G401.6 (cell line): ENCODE measurements around the gene CA5A.
"Not testable (repeated sequence)": the region's sequence is repeated elsewhere in the genome, so short reads cannot be mapped to it uniquely, and the experiment has no call there.

Source experiments
- FAIRE-seq: peaks from 2 replicates; lab custom pipeline; 2012; peaks lifted over from hg19 to GRCh38; lab: Jason Lieb, UNC

The CA5A gene

DNA sequence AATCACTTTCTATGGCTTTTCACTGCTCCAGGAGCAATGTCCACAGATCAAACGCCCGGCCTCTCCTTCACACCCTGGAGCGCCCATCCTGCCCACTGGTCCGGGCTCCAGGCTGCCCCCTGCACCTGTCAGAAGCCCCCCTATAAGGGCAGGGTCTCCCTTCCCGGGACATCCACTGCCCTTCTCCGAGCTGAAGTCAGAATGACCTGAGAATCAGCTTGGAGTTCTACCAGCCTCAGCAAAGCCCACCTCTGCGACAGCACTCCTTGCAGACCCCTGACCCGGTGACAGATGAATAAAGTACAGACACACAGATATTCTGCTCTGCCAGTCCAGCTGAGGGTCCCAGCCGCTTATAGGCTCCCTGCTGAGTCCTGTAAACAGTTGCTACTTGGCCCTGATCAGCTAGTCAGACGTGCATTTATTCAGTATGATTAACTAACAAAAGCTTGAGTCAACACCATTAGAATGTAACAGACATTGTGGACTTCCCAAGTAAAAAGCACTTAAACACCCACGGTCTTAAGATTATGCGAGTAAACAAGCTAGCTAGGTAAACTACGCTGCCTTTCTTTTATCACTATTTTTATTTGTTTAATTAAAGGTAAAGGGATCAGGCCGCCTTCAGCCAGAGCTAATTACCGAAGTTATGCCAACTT, 71.9 kb downstream of the CA5A start:
- FAIRE-seq, result no peak

DNA sequence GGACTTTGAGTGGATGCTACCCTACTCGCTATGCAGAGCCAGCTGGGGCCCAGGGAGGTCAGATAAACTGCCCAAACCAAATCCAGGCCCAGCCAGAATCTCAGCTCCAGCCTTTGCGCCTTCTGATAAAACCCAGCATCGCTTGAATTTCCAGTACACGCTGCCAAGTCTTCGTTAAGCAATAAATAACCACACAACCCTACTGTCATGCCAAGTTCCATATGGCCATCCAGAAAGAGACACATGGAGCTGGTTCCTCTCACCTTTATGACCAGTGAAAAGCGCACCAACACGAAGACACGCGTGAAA, 73.0 kb downstream of the CA5A start:
- FAIRE-seq, result not testable (repeated sequence)

DNA sequence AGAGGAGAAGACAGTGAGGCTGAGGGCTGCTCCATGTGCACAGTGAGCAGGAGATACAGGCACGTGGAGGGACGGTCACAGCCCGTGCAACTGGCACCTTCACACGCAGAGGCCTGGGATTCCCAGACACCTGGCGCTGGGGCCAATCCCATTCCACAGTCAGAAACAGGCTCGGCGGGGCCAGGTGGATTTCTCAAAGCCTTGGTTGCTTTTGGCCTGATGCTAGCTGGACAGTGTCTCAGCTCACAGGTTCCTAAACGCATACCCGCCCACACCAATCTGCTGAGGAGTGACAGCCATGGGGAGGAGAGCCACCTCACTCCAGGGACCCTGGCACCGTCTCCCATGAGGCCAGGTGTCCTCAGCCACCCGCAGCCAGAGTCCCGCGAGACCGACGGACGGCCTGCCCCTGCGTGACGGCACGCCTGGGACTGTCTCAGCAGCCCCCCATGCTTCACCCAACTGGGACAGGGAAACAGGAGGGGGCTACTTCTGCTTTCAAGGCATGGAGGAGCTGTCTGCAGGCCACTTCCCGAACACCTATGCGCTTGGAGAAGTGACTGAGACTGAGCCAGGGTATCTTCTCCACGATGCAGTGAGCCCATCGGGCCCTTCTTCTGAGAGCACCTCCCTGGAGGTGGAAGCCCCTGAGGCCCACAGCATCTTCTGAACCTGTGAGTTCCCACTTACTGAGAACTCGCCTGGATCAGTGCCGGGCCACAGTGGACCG, 73.6 kb downstream of the CA5A start:
- not testable (repeated sequence) for FAIRE-seq

DNA sequence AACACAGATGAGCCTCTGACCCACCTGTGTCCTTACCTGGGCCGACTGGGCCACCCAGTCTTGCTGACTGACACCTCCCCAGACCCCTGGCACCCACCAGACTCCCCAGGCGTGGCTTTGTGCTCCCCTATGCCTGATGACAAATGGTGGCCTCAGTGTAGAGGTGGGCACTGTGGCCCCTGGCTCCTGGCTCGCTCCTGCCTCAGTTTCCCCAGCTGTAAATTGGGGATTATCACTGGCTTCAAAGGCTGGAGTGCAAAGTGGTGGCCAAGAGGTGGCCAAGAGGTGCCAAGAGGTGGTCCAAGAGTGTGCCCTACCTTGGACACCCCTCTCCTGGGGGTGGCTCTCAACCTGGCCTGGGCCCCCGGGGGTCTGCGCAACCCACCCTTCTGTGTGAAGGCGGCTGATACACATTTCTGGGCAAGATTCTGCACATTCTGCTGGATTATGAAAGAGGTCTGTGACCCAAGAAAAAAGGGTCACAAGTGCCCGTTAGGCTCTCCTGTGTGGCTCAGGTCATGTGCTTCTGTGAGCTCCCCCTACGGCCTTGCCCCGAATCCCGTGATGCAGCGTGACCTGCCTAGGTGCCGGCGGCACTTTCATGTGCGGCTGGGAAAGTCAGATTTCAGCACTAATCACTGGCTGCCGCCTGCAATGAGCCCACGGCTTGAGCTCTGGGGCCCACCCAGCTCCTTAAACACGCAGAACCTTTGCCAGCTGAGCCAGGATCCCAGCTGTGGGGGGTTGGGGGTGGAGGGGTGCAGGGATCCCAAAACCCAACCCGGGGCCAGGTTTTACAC, 74.8 kb downstream of the CA5A start:
- FAIRE-seq, result not testable (repeated sequence)

DNA sequence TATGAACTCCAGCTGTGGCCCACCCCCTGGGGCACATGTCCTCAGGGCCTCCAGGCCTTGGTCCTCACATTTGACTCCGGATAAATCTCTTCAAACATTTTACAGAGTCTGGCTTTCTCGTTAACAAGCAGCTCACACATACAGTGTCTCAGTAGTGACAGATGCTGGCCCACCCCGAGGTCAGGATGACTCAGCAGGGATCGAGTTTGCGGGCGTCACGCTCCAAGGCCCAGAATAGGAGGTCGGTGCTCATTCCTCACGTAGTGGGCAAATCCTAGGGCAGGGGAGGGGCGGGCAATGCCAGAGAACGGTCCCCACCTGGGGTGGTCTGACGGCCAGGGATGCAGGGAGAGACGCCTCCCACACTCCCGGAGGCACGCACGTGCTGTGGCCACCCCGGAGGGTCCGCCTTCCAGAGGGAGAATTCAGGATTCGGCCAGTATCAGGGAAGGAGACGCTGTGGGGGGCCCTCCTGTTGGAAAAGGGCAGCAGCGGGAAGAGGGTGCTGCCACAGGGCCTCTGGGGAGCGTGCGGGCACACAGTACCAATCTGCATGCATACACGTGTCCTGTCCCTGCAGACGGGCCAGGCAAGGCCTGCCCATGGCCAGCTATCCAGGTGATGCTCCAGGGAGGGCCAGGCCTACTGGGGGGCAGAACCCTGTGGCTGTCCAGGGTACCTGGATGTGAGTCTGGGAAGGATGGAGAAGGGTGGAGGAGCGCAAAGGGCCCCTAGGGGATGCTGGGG, 75.6 kb downstream of the CA5A start:
- no peak for FAIRE-seq

DNA sequence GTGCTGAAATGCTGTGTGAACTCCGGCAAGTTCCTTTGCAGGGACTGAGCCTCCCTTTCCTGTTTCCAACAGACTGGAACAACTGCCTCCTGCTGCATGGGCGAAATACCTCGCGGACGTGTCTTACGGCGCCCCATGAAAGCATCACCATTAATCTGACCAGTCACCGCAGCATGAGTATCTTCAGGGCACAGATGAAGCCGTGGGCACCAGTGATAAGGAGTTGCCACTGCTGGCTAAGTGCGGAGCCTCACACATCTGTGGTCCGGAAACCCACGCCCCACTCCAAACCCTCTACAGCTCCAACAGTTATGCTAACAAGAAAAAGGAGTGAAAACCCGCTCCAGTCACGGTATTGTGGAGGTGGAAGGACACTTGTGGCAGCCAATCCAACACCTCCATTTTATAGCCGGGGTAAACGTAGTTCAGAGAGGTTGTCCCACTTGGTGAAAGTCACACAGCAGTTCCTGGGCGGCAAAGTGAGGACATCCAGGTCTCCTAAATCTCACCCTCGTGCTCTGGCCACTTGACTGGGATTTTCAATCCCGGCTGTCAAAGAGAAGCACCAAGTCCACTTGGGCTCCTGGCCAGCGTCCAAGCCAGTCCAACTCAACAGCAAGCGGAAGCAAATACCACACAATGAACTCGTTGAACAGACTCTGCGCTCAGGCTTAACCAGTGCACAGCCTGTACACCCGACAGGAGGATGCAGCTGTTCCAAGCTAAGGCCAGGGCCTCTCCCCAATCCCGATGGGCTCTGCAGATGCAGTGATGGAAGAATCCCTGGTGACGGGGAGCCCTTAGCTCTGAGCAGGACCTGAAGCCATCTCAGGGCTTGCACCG, 78.0 kb downstream of the CA5A start:
- not testable (repeated sequence) for FAIRE-seq

DNA sequence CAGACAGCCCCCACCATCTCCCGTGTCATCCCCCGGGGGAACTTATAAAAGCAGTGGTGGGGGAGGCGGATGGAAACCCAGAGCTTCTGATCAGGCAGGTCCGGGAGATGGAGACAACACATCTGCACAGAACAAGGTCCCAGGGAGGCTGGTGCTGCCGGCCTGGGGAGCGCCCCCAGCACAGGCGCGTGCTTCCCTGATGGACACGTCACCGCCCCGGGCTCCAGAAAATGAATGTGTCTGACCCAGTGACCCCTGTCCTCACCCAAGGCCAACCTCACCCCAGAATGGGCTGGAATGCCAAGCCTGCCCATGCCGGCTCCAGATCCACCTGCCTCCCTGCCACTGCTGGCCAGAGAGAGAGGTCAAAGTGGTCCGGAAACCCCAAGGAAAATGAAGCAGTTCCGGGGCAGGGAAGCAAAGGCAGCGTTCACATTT, 79.5 kb downstream of the CA5A start:
- no peak for FAIRE-seq

DNA sequence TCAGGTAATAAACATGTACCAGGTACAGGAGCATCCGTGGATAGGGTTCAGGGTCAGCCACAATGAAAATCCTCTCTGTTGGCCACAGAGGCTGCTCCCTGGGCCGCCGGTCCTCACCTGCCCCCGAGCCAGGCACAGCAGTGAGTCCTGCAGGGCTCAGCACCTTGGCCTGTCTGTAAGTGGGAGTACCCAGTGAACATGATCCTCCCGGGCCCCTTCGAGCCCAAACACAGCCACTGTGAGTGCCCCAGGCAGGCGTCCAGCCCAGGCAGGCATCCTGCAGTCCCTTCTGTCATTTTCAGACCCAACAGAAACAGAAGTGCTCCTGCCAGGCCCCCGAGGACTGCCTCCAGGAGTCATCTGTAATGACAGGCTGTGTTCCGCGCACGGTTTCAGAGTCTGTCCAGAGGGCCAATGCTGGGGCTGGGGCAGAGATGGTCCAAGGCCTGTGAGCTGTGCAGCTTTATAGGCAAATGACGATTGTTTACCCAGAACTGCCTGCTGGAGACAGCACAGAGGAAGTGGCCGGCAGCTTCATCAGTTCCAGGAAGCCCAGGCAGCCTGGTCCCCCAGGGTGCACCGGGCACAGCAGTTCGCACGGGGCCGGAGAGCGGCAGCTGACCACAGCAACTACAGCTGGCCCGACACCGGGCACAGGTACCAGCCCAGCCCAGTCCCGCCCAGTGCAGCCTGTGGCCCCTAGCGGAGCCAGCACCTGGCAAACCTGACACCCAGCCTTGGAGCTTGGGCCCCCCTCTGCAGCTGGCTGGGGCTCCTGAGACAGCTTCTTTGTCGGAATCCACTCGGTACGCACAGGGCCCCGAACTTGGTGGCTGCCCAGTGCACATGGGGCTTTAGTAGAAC, 80.2 kb downstream of the CA5A start:
- no peak for FAIRE-seq

DNA sequence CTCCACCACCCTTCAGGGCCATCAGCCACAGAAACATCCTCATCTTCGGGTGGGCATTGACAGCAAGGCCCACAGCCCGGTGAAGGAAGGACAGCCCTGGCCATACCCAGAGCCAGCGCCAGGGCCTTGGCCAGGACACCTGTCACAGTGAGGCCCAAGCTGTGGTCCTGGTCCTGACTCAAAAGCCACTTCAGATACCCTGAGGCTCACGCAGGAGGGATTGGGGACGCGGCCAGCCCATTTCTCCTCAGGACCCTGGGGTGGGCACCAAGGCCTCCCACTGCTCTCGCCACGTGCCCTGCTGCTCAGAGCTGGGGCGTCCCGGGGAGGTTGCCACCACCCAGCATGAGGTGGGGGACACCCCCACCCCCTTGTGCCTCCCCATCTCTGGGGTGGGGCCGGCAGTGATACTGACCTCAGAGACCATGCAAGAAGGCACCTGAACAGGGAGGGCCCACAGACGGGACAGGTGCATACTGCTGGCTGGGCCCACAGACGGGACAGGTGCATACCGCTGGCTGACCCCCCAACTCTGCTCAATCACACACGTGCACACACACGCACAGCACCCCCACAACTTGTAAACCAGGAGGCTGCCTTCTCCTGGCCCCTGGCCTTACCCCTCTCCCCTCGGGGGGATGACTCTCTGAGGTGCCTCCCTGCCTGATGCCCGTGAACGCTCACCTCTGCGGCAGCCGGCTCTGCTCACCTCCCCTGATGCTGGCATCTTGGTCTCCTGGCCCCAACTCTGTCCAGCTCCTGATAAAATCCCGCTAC, 81.2 kb downstream of the CA5A start:
- FAIRE-seq, result no peak

DNA sequence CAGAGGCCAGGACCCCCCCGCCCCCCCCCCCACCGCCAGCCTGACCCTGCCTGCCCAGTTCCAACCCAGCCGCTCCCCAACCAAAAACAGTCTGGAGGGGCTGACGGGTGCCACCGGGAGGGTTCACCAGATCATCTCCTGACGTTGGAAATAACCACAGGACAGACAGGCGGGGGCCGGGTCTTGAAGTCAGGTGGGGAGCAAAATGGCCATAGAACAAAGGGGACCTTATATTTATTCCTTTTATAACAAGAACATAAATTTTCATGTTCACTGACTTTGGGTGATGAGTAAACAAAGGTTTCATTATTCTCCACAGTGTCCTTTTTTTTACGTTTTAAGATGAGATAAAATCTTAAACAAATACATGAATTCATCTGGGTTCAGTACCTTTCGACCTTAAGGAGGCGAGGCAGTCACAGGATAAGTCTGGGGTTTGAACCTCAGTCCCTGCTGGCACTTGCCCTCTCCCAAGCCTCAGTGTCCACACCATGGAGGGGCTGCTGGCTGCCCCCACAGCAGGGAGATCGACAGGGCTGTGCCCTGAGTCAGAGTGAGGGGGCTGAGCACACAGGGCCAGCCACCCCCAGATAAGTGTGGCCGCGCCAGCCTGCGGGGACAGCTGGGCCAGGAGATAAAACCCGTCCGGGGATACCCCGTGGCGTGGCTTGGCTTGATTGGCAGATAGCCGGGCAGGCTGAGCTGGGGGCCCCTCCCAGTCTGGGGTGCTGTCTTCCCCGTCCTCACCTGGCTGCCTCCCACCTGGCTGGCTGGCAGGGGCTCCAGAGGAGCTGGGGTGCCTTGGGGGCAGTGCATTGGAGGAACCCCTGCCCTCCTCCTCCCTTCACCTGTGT, 82.0 kb downstream of the CA5A start:
- FAIRE-seq, result no peak

DNA sequence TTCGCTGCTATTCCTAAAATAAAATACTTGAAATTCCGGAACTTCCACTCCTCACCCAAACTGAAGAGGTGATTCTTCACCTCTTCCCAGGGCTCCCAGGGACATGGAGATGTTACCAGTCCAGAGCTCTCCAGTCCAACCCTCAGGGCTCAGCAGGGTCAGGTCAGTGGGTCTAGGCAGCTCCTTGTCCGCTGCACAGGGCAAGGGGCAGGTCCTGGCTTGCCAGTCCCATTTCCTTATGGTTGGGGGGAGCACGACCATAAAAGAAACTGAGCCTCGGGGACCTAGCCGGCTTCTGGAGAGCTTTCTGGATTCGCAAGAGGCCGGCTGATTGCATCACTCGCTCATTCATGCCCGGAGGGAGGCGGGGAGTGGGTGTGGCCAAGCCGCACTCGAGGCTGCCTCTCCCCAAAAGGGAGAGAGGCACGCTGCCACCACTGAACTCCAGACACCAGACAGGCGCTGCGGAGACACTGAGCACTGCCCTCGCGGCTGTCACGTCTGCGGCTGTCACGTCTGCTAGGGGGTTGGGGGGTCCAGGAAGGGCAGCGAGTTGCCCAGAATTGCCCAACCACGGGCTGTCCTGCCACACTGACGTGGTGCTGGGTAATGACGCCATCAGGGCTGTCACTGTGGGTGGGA, 82.8 kb downstream of the CA5A start:
- FAIRE-seq, result no peak

DNA sequence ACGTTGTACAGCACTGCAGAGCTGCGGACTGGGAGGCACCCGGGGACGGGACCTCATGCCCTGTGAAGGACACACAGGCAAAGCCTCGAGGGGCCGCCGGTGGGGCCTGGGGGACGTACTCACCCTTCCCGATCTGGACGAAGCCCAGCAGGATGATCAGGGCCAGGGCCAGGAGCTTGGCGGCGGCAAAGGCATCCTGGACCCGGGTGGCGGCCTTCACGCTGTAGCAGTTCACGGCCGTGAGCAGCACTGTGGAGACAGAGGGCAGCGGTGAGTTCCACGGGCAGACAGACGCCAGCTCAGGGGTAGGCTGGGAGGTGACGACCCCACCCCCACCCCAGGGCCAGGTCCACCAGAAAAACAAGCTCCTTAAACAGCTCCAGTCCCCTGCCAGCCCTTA, 84.7 kb downstream of the CA5A start:
- FAIRE-seq, result no peak

DNA sequence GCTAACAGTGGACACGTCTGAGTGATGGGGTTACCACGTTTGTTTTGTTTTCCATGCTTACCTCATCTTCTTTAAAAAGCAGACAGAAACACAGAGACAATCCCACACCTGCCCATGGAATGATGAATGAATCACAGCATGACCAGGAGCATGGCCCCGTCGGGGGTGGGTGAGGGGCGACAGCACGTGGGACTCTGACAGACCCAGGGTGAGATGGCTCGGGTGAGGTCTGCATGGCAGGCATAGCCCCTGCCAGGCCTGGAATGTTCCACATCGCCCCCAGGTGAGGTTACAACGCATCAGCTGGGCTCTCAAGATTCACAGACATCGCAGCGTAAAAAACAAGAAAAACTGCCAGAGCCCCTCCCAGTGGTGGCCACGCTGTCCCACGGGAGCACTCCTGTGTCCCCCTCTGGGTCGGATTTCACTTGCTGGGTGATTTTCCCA, 85.2 kb downstream of the CA5A start:
- no peak for FAIRE-seq

DNA sequence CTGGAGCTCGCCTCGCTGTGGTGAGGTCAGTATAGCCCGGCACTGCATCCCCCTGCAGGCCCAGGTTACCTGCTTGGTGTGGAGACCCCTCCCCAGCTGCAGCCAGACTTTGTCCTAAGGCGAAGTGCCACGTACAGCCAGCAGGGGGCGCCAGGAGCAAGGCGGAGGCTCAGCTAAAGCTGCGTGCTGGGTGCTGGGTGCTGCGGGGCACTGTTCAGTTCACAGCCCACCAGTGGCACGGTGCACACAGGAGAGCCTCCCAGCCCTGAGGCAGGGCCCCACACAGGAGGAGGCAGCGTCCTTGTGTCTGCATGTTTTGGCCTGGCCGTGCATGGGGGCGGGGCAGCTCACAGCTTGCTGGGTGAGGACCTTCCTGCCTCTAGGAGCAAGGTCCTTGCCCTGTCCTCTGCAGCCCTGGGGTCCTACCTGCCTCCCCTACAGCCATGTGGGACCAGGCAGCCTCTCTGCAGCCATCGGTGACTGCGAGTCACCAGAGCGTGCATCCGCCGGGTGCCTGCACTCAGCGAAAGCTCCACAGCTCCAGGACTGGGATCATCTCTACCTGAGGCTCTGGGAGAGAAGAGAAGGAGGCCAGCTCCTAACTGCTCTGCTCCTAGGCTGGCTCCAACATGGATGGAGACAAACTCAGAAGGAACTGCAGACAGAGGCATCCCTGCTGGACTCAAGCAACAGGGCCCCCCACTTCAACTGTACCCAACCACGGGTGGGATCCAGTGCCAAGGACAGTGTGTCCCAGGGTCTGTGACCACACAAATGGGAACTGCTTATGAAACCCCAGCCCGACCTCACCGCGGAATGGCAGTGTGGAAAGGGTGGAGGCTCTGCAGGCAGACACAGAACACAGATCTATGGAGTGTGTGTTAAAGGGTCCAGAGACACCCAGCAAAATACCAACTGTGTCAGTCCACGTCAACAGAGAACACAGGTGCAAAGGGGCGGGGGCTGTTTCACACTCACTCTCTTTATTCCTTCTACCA, 86.0 kb downstream of the CA5A start:
- FAIRE-seq, result no peak

DNA sequence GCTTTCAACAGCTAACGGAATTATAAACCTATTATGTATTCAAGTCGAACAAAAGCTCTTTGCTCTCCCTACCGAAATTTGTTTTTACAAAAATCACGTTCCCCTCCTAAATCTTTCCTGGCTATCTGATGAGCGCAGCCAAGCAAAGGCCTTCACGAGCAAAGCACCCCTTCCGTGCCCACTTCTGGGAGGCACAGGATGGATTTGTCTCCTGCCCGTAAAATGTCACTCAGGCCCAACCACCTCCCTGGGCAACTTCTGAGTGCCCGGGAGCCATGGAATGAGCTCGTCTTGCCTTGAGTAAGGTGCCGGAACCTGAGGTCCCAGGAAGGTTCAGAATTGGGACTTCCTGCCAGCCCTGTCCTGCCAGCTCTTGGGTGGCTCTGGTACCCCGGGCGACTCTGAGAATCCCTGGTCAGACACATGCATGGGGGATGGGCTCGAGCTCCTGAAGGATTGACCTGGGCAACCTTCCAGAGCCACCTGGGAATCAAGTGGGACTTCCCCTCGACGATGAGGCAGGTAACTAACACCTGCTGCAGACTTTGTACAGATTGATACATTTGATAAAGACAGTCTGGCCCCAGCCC, 86.8 kb downstream of the CA5A start:
- FAIRE-seq, result no peak

DNA sequence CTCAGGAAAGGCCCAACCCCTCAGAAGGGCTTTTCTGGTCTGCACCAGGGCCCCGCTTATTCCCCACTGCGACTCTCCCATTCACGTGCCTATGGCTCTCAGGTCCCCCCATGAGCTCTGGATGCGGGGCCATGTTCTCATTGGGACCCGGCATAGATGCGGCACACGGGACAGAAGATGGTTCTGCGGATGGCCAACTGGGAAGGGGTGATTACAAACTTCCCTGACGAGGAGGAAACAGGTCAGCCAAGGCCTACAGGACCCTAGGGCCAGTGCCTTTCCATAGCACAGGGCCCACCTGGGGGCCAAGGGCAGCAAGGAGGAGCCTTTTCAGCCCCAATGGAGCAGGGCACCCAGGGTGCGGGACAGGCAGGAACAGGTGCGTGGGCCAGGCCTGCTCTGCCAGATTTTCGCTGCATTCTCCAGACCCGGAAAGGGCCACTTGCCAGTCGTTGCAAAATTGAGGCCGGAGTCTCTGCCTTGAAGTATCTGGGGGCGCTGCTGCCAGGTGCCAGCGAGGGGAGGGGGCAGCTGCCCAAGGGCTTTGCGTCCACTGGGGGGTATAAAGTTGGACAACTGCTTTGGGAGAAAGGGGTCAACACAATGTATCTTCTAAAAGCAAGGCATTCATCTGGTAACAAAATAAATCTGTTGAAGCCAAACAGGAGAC, 87.5 kb downstream of the CA5A start:
- FAIRE-seq, result no peak
